HG03060 (cell line): ENCODE data around the gene DAGLA.
"Not testable (repeated sequence)": the region's sequence is repeated elsewhere in the genome, so short reads cannot be mapped to it uniquely, and the experiment has no call there.

Source experiments
- ATAC-seq: cut with Tn5 transposase; IDR thresholded peaks from one replicate; pipeline ENCODE4 v1.9.1; 2021; ENCODE audit warnings: low read depth, moderate number of reproducible peaks; ENCODE audit not compliant: unreplicated experiment

Gene DAGLA, protein sequence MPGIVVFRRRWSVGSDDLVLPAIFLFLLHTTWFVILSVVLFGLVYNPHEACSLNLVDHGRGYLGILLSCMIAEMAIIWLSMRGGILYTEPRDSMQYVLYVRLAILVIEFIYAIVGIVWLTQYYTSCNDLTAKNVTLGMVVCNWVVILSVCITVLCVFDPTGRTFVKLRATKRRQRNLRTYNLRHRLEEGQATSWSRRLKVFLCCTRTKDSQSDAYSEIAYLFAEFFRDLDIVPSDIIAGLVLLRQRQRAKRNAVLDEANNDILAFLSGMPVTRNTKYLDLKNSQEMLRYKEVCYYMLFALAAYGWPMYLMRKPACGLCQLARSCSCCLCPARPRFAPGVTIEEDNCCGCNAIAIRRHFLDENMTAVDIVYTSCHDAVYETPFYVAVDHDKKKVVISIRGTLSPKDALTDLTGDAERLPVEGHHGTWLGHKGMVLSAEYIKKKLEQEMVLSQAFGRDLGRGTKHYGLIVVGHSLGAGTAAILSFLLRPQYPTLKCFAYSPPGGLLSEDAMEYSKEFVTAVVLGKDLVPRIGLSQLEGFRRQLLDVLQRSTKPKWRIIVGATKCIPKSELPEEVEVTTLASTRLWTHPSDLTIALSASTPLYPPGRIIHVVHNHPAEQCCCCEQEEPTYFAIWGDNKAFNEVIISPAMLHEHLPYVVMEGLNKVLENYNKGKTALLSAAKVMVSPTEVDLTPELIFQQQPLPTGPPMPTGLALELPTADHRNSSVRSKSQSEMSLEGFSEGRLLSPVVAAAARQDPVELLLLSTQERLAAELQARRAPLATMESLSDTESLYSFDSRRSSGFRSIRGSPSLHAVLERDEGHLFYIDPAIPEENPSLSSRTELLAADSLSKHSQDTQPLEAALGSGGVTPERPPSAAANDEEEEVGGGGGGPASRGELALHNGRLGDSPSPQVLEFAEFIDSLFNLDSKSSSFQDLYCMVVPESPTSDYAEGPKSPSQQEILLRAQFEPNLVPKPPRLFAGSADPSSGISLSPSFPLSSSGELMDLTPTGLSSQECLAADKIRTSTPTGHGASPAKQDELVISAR

GRCh38 chr11:61679893-61680621, at the start of gene DAGLA:
DAGLA (plus strand) TSS chr11:61680391; CDS start chr11:61720156, 39,765 bp downstream.
- peak; percentile 47 for ATAC-seq

GRCh38 chr11:61632096-61632495, 48.1 kb upstream of the DAGLA start:
- ATAC-seq: no peak

- ATAC-seq: no peak
These were observed 44.9 kb upstream of the DAGLA start for GRCh38 chr11:61635304-61635703.

DNA sequence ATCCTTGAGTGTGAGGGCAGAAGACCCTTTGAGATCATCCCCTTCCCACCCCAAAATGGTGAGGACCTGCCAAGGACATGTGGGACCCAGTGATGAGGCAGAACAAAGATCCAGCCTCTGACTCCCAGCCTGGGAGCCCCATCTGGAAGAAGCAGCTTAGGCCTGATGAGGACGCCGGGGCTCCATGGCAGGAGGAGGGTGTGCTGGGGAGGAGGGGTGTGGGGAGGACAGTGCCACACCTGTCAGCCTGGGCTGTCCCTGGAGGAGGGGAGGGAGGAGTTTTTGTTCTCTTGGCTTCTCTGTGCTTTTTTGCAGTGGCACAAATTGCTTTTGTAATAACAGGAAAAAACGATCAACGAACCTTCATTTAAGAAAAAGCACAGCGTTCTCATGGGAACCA, 44.4 kb upstream of the DAGLA start:
- no peak for ATAC-seq

- ATAC-seq: no peak
These were observed 43.5 kb upstream of the DAGLA start for GRCh38 chr11:61636676-61637075.

GRCh38 chr11:61637277-61637676, 42.9 kb upstream of the DAGLA start:
- no peak for ATAC-seq

DNA sequence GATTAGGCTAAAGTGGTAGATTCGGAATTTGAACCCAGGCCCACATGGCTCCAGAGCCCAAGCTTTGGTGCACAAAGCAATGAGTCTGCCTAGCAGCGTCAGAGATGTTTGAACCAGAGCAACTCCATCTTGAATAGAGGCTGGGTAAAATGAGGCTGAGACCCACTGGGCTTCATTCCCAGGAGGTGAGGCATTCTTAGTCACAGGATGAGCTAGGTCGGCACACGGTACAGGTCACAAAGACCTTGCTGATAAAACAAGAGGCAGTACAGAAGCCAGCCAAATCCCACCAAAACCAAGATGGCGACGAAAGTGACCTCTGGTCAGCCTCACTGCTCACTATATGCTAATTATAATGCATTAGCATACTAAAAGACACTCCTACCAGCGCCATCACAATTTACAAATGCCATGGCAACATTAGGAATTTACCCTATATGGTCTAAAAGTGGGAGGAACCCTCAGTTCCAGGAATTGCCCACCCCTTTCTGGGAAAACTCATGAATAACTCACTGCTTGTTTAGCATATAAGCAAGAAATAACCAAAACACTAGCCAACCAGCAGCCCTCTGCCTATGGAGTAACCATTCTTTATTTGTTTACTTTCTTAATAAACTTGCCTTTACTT, 40.3 kb upstream of the DAGLA start:
- ATAC-seq: no peak

DNA sequence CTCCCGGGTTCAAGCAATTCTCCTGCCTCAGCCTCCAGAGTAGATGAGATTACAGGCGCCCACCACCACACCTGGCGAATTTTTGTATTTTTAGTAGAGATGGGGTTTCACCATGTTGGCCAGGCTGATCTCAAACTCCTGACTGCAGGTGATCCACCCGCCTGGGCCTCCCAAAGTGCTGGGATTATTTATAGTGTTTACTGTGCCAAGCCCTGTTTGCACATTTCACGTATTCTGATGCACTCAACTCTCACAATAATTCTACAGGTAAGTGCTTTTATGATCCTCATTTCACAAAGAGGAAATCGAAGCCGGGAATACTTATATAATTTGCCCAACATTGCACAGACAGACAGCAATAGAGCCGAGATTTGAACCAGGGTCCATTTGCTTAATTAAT, 38.0 kb upstream of the DAGLA start:
- no peak for ATAC-seq

DNA sequence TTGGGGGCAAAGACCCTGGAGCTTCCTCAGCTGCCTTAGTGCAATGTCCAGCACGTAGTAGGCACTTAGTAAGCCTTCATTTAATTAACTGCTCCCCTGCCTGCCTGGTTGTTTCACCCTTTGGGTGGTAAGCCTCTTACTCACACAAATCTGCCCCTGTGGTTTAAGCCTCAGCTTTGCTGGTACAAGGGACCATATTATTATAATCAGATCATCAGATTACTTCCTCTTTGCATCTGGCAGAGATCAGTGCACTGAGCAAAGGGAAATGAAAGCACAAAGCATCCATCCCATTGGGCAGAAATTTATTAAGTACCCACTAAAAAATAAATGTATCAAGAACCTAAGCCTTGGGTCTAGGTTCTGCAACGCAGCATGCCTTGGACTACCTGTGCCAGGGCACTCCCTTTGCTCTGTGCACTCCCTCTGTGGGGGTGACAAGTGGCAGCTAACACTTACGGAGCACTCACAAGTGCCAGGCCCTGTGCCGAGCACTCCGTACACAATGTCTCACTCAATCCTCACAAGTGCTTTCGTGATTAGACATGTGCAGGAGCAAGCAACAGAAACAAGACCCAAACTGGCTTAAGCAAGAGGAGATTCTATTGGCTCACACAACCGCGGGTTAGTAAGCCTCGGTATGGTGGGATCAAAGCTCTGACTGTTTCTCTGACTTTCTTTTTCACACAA, 34.9 kb upstream of the DAGLA start:
- ATAC-seq: no peak

DNA sequence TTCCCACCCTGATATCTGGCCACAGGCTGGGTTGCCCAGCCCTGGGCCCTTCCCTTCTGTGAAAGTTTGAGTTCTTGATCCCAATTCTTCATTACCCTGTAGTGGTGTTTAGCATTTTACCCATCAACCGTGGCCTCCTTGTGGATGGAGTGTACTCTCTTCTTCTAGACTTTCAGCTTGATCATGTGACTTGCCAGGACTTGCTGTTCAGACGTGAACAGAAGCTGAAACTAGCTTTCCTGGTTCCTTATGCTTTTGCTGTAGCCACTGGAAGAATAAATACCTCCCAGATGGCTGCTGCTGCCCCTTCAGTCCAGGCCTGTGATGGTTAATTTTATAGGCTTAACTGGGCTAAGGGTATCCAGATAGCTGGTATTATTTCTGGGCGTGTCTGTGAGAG, 32.7 kb upstream of the DAGLA start:
- ATAC-seq: no peak

DNA sequence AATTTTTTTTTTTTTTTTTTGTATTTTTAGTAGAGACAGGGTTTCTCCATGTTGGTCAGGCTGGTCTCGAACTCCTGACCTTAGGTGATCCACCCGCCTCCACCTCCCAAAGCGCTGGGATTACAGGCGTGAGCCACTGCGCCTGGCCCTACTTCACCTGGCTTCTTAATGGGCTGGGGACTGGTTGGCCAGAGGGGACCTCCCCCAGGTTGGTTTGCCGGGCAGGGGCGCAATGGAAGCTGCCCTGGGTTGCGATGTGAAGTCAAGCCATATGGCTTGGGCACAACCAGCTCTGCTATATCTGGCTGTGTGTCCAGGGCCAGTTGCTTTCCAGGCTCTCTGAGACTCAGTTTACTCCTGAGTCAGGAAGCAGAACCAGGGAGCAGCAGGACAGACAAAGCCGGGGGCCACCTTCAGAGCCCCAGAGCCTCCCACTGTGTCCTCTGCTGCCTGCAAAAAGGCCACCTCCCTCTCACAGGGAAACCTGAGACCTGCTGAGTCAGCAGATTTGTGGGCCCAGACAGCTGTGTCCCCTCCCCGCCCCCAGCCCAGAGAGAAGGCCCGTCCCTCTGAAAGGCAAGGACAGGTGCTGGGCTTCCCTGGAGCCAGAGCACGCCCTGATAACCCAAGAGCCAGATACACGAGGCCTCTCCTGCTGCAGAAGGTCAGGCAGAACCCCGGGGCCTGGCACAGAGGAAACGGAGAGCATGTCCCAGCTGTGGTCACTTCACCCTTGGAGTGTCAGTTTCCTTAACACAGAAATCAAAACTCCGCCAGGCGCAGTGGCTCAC, 29.2 kb upstream of the DAGLA start:
- ATAC-seq: no peak

- no peak for ATAC-seq
These were observed 28.1 kb upstream of the DAGLA start for GRCh38 chr11:61652135-61652534.

- no peak for ATAC-seq
These were observed 25.8 kb upstream of the DAGLA start for GRCh38 chr11:61654397-61654829.

DNA sequence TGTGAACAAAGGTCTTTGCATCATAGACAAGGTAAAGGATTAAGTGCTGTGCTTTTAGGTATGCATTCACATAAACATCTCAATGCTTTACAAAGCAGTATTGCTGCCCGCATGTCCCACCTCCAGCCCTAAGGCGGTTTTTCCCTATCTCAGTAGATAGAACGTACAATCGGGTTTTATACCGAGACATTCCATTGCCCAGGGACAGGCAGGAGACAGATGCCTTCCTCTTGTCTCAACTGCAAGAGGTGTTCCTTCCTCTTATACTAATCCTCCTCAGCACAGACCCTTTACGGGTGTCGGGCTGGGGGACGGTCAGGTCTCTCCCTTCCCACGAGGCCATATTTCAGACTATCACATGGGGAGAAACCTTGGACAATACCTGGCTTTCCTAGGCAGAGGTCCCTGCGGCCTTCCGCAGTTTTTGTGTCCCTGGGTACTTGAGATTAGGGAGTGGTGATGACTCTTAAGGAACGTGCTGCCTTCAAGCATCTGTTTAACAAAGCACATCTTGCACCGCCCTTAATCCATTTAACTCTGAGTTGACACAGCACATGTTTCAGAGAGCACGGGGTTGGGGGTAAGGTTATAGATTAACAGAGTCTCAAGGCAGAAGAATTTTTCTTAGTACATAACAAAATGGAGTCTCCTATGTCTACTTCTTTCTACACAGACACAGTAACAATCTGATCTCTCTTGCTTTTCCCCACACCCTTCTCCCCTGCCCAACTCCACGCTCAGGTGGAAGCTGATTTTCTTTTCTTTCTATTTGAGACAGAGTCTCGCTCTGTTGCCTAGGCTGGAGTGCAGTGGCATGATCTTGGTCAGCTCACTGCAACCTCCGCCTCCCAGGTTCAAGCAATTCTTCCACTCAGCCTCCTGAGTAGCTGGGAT, 24.7 kb upstream of the DAGLA start:
- not testable (repeated sequence) for ATAC-seq

DNA sequence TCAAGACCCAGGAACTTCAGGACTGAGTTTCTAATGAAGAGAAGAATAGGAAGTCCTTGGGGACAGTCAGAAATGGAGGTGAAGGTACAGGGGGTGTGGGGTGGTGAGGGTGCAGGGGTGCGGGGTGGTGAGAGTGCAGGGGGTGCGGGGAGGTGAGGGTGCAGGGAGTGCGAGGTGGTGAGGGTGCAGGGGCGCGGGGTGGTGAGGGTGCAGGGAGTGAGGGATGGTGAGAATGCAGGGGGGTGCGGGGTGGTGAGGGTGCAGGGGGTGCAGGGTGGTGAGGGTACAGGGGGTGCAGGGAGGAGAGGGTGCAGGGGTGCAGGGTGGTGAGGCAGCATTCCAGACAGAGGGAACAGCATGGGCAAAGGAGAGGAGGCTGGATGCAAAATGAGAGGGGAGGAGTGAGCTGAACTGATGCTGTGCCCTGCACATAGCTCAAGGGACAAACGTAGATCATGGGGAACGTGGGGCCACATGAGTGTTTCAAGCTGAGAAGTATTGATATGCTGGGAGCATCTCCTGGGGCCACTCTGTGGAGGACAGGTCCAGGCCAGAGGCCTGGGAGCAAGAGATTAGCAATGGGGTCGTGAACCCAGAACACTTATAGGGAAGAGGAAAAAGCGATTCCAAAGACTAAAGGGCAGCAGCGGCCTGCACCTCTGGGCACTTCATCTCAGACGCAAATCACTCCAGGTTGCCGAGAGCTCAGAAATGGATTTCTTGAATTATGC, 23.7 kb upstream of the DAGLA start:
- no peak for ATAC-seq

GRCh38 chr11:61657566-61658290, 22.5 kb upstream of the DAGLA start:
- no peak for ATAC-seq
